ENCODE results near the gene NFYC. TPM values are rescaled to one million over a fixed set of nuclear protein-coding genes. Genes with fewer than 3 reads are reported as not detected.

NFYC gene
- 51.2 TPM for total RNA-seq

GRCh38 chr1:40691538-40692428 lies at the start of gene NFYC:
NFYC (plus strand) TSS chr1:40691704; CDS start chr1:40738844, 47,140 bp downstream.
- peak; percentile 100 for DNase-seq

GRCh38 chr1:40645118-40645680 lies 46.3 kb upstream of the NFYC start:
- DNase-seq = no peak

GRCh38 chr1:40646315-40646714 lies 45.2 kb upstream of the NFYC start:
- no peak for DNase-seq

DNA sequence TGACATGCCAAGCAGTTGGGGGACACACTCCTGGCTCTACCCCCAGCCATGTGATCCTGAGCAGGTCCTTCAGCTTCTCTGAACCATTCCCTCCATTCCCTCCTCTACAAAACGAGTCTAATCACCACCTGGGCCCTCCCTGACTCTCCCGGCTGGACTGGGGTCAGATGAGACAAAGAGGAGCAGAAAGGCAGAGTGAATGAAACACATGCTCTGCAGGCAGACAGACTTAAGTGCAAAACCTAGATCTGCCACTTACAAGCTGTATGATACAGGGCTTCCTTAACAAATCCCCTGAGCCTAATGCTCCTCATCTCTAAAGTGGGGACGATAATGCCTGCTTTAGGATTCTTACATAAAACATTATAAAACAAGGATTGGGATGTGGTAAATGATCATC lies 43.3 kb upstream of the NFYC start:
- DNase-seq = no peak

DNA sequence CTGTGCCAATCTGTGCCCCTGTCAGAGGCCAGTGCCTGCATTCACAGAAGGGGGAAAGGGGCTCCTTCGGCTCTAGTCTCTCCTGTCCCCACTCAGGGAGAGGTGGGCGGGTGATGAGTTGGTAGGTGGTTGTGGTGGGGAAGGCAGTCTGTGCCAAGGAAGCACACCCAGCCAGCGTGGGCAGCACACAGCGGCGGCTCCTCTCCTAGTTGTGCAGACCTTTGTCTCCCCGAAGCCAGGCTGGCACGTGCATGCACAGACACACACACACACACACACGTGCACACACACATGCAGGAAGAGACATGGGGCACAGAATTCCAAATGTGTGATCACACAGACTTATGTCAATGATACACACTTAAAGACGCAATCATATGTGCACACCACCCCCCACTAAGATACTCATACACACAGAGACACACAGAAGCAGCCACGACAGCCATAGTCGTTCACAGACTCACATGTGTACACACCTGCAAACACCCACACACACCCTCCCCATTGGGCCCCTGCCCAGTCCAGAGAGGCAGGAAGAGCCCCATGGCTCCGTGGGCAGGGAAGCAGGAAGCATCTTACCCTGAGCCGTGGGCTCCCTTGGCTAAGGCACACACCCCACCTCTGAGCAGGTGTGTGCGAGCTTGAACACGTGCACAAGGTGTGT lies 42.4 kb upstream of the NFYC start:
- no peak for DNase-seq

- DNase-seq = no peak
Observed at GRCh38 chr1:40649592-40649930, 41.9 kb upstream of the NFYC start.

DNA sequence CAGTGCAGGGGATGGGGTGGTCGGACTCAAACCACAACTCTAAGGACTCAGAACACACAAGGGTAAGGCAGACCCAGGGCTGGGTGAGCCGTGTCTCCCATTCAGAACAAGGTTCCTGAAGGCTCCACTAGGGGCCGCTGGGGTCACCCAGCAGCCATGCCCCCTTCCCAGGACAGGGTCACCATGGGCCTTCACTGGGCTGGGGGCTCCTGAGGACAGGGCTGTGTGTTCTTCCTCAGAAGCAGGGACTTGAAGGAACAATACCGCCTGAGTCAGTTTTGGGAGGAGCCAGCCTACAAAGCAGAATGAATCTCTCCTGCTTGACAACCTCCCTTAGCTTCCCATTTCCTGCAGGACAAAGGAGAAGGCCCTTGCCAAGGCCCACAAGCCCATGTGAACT lies 41.4 kb upstream of the NFYC start:
- DNase-seq = no peak

GRCh38 chr1:40651138-40651857 lies 40.2 kb upstream of the NFYC start:
- no peak for DNase-seq

DNA sequence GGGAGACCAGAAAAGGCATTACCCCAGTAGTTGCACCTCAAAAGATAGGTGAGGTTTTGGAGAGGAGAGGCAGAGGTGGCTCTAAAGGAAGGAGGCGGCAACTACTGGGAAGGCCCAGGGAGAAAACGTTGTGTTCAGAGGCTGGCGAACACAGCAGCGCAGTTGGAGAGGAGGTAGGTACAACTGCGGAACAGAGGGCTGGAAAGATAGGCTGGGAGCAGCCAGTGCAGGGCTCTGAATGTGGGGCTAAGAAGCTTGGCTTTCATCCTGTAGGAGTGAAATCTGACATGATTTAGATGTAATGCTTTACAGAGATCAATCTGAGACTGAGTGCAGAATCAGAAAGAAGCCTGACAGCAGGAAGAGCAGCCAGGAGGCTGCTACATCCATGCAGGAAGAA lies 39.0 kb upstream of the NFYC start:
- DNase-seq = no peak

GRCh38 chr1:40652979-40653378 lies 38.5 kb upstream of the NFYC start:
- no peak for DNase-seq

DNA sequence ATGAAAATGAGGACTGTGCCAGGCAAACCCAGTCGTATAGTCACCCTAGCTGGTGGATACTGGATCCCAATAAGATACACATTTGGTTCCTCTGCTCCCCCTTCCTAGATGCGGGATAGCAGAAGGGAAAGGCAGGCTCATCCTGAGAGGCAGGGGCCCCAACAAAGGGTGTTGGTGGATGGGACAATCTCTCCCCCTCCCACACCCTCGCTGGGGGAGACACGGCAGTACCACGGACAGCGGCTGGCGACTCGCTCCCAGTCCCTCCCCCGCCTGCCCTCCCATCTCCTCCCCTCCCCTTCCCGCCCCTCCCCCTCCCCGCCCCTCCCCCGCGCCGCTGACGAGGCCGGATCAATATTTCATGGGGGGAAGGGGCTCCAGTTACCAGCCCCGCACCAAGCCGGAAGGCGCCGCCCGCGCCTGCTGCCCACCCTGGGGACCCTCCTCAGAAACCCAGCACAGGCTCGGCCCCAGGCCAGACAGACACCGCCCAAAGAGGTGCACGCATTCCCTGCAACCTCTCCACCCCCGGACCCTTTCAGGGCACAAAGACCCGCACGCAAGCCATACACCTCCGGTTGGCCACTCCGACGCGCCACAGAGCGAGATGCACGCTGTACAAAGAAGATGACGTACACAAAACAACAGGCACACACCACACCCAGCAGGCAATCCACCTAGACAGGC lies 37.5 kb upstream of the NFYC start:
- peak; percentile 49 for DNase-seq

DNA sequence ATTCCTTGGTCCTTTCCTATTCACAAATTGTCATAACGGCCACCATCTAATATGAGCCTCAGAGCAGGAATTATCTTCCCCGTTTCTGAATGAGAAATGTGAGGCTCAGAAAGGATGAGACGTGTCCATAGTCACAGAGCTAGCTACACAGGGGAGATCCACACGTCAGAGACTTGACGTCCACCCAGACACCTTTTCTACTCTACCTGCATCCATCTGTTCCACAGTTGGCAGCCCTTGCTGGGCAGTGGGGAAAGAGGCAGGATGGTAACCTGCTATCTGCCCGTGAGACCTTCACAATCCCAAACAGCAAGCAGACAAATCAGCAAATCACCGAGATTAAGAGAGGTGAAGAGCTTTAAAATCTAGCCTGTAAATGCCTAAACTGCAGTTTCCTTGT lies 34.5 kb upstream of the NFYC start:
- no peak for DNase-seq

- no peak for DNase-seq
Observed at GRCh38 chr1:40658751-40659648, 32.5 kb upstream of the NFYC start.

DNA sequence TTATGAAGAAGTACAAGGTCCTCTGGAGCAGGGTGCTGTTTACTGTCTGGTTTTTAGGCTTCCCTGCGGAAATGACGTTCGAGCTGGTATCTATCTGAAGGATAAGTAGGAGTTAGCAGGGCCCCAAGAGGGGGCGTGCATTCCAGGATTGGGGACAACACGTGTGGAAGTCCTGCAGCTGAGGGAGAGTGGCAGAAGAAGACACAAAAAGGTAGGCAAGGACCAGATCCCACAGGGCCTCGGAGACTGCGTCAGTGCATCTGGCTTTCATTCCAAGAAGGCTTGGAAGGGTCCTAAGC lies 31.9 kb upstream of the NFYC start:
- no peak for DNase-seq

GRCh38 chr1:40661678-40662077 lies 29.8 kb upstream of the NFYC start:
- no peak for DNase-seq

GRCh38 chr1:40662151-40662550 lies 29.4 kb upstream of the NFYC start:
- no peak for DNase-seq

- DNase-seq = no peak
Observed at GRCh38 chr1:40662864-40663263, 28.6 kb upstream of the NFYC start.

GRCh38 chr1:40663324-40664166 lies 28.0 kb upstream of the NFYC start:
- DNase-seq = peak; percentile 68

DNA sequence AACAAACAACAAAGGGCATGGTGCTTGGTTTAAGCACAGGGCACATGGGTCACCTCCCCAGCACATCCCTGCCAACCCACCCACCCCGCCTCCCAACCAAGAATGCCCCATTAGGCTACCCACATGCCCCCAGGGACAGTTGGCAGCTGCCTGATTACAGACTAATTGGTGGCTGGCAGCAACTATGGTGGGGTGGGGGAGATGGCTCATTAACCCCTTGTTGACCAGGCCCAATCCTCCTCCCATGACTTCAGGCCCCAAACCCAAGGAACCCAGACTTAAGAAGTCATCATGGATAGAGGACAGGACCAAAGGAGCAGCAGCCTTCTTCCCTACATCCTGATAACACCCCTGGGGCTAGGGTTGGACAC lies 27.4 kb upstream of the NFYC start:
- DNase-seq = no peak

GRCh38 chr1:40664791-40665190 lies 26.7 kb upstream of the NFYC start:
- DNase-seq = no peak

Measured in tongue (tissue), 2 donors.